Activated T-helper 2 cell treated with anti-CD3 and anti-CD28 coated beads, Interferon-gamma antibody, Interleukin-2, Interleukin-4, amounts not matched to agents 10 μg/mL and 5 μg/mL and 100 μg/mL, durations not matched to agents 14 hours and 24 hours and 36 hours (primary cell): ENCODE measurements around the gene ASB10. TPM values are rescaled to one million over a fixed set of nuclear protein-coding genes. Genes with fewer than 3 reads are reported as not detected.

Source experiments
- DNase-seq: peaks from one replicate; pipeline ENCODE4 v3.0.0; 2021; ENCODE audit warnings: low spot score
- H3K27ac Mint-ChIP-seq: one replicate; pipeline ENCODE4 v1.8.0; 2021; ENCODE audit warnings: mixed read lengths
- H3K27me3 Mint-ChIP-seq: one replicate; pipeline ENCODE4 v1.8.0; 2021; ENCODE audit warnings: low read depth, mixed read lengths
- H3K36me3 Mint-ChIP-seq: one replicate; pipeline ENCODE4 v1.8.0; 2021; ENCODE audit warnings: low read depth, mixed read lengths
- H3K4me1 Mint-ChIP-seq: one replicate; pipeline ENCODE4 v1.8.0; 2021; ENCODE audit warnings: low read depth, mixed read lengths
- H3K4me3 Mint-ChIP-seq: one replicate; pipeline ENCODE4 v1.8.0; 2021; ENCODE audit warnings: low read depth, mild to moderate bottlenecking, moderate library complexity, mixed read lengths
- H3K9me3 Mint-ChIP-seq: one replicate; pipeline ENCODE4 v1.8.0; 2021; ENCODE audit warnings: mixed read lengths
- intact Hi-C: fragments of 100-400 bp; cut with micrococcal nuclease; formaldehyde crosslinking; loops from one replicate; pipeline ENCODE4 v1.15.1; 2023
- total RNA-seq: library from RNA; stranded (reverse); gene quantifications from 2 replicates; pipeline ENCODE4 v1.2.3, GENCODE V29; 2022

Gene ASB10
- total RNA-seq, 1 donor from 2014 or later = not detected

- intact Hi-C loops = loop anchor here (5.0 kb wide), 1 partner anchor 81 kb away; the partner anchor contains the start of gene SMARCD3
- Mint-ChIP-seq H3K27ac (no peak overlapping the region), H3K36me3 (no peaks in the 10 kb centered on the region), H3K9me3 (no peaks in the 10 kb centered on the region), H3K27me3 (peaks cover 28% of the 10 kb centered on the region), H3K4me1 (peaks cover 5% of the 10 kb centered on the region), H3K4me3 (no peak overlapping the region)
- DNase-seq = no peak
These were observed 20.3 kb downstream of the ASB10 start for GRCh38 chr7:151166629-151167196.

DNA sequence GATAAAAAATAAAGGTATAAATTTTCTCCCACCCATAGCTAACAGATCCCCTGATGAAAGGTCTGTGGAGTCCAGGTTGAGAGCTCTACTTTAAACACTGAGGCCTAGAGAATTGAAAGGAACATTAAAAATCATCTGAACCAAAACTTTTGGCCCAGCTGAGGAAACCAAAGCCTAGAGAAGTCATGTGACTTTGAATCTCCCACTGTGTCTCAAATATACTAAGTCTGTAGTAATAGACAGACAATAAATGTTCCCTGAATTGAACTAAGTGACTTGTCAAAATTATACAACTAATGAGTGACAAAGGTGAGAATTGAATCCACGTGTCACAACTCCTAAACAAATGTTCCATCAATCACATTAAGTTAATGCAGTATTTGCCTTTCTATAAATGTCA, 25.3 kb downstream of the ASB10 start:
- no peak for DNase-seq
- H3K27ac Mint-ChIP-seq = no peak overlapping the region
- intact Hi-C loops = no loop called here
- H3K4me3 Mint-ChIP-seq = no peak overlapping the region
- H3K36me3 Mint-ChIP-seq = no peaks in the 10 kb centered on the region
- no peaks in the 10 kb centered on the region for H3K4me1 Mint-ChIP-seq
- no peaks in the 10 kb centered on the region for H3K9me3 Mint-ChIP-seq
- peaks cover 13% of the 10 kb centered on the region for H3K27me3 Mint-ChIP-seq

DNA sequence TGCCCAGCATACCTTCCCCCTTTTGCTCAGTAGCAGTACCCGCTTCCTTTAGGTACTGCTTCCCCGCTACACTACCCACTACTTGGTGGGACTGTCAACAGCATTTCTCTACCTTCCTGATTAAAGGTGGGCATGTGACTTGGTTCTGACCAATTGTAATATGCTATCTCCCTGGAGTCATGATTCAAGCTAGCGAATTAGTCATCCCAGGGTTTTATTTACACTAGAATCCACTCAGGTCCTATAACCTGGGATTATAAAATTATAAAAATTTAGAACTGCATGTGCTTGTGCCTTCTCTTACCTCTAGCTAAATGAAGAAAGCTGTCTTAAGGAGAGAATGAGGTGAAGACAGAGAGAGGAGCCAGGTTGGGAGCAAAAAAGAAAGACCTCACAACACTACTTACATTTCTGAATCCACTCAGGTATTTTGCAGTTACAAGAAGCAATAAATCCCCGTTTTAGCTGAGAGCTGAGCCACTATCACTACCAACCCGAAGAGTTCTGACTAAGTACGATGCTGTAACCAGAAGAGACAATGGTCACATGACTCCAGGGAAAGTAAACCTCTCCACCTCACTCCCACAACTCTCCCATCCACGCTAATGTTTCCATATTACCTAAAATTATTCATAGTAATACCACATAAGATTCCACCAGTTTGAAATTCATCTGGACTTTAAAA, 29.3 kb downstream of the ASB10 start:
- intact Hi-C loops = no loop called here
- Mint-ChIP-seq H3K27me3 (peaks cover 33% of the 10 kb centered on the region), H3K4me1 (no peaks in the 10 kb centered on the region), H3K9me3 (no peaks in the 10 kb centered on the region), H3K36me3 (no peaks in the 10 kb centered on the region), H3K4me3 (no peak overlapping the region), H3K27ac (no peak overlapping the region)
- DNase-seq = no peak

- no peaks in the 10 kb centered on the region for H3K9me3 Mint-ChIP-seq
- intact Hi-C loops = no loop called here
- no peak overlapping the region for H3K4me3 Mint-ChIP-seq
- H3K27ac Mint-ChIP-seq = no peak overlapping the region
- DNase-seq = no peak
- H3K4me1 Mint-ChIP-seq = no peaks in the 10 kb centered on the region
- H3K27me3 Mint-ChIP-seq = peaks cover 36% of the 10 kb centered on the region
- H3K36me3 Mint-ChIP-seq = no peaks in the 10 kb centered on the region
These were observed 34.2 kb downstream of the ASB10 start for GRCh38 chr7:151152643-151153513.

GRCh38 chr7:151150388-151150787, 36.7 kb downstream of the ASB10 start:
- Mint-ChIP-seq H3K27ac (no peak overlapping the region), H3K4me1 (no peaks in the 10 kb centered on the region), H3K9me3 (no peaks in the 10 kb centered on the region), H3K4me3 (no peak overlapping the region), H3K36me3 (no peaks in the 10 kb centered on the region), H3K27me3 (peaks cover 25% of the 10 kb centered on the region)
- no peak for DNase-seq
- intact Hi-C loops = no loop called here

- no peak for DNase-seq
- no peaks in the 10 kb centered on the region for H3K9me3 Mint-ChIP-seq
- no peak overlapping the region for H3K27ac Mint-ChIP-seq
- intact Hi-C loops = no loop called here
- H3K36me3 Mint-ChIP-seq = peaks cover 6% of the 10 kb centered on the region
- peaks cover 14% of the 10 kb centered on the region for H3K27me3 Mint-ChIP-seq
- no peak overlapping the region for H3K4me3 Mint-ChIP-seq
- H3K4me1 Mint-ChIP-seq = no peaks in the 10 kb centered on the region
These were observed 38.5 kb downstream of the ASB10 start for GRCh38 chr7:151148319-151149259.

GRCh38 chr7:151146761-151147160, 40.3 kb downstream of the ASB10 start:
- H3K4me1 Mint-ChIP-seq = no peaks in the 10 kb centered on the region
- H3K27me3 Mint-ChIP-seq = peaks cover 14% of the 10 kb centered on the region
- no peak for DNase-seq
- peaks cover 8% of the 10 kb centered on the region for H3K36me3 Mint-ChIP-seq
- no peak overlapping the region for H3K4me3 Mint-ChIP-seq
- no peaks in the 10 kb centered on the region for H3K9me3 Mint-ChIP-seq
- intact Hi-C loops = no loop called here
- no peak overlapping the region for H3K27ac Mint-ChIP-seq

- H3K27ac Mint-ChIP-seq = no peak overlapping the region
- no peak overlapping the region for H3K4me3 Mint-ChIP-seq
- H3K36me3 Mint-ChIP-seq = peaks cover 8% of the 10 kb centered on the region
- H3K4me1 Mint-ChIP-seq = no peaks in the 10 kb centered on the region
- DNase-seq = no peak
- H3K27me3 Mint-ChIP-seq = peaks cover 8% of the 10 kb centered on the region
- H3K9me3 Mint-ChIP-seq = no peaks in the 10 kb centered on the region
- intact Hi-C loops = no loop called here
These were observed 42.7 kb downstream of the ASB10 start for GRCh38 chr7:151144387-151144786.

DNA sequence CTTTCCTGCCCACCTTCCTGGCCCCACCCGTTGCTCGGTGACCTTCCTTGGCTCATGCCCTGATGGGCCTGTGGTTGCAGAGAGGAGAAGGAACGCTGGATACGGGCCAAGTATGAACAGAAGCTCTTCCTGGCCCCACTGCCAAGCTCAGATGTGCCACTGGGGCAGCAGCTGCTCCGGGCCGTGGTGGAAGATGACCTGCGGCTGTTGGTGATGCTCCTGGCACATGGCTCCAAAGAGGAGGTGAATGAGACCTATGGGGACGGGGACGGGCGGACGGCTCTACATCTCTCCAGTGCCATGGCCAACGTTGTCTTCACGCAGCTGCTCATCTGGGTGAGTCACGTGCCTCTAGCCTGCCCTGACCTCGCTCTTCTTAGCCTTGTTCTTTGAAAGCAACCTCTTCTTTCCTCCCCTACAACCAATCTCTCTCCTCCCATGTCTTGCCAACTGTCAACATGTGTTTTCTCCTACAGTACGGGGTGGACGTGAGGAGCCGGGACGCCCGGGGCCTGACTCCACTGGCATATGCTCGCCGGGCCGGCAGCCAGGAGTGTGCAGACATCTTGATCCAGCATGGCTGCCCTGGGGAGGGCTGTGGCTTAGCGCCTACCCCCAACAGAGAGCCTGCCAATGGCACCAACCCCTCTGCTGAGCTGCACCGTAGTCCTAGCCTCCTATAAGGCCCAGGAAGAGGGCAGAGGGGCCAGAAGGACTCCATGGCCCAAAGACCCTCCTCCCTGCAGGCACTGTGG, 43.6 kb downstream of the ASB10 start:
- Mint-ChIP-seq H3K36me3 (peaks cover 8% of the 10 kb centered on the region), H3K27ac (no peak overlapping the region), H3K9me3 (no peaks in the 10 kb centered on the region), H3K4me1 (no peaks in the 10 kb centered on the region), H3K27me3 (peaks cover 4% of the 10 kb centered on the region), H3K4me3 (no peak overlapping the region)
- intact Hi-C loops = no loop called here
- DNase-seq = no peak

GRCh38 chr7:151142686-151143040, 44.4 kb downstream of the ASB10 start:
- intact Hi-C loops = no loop called here
- DNase-seq = no peak

DNA sequence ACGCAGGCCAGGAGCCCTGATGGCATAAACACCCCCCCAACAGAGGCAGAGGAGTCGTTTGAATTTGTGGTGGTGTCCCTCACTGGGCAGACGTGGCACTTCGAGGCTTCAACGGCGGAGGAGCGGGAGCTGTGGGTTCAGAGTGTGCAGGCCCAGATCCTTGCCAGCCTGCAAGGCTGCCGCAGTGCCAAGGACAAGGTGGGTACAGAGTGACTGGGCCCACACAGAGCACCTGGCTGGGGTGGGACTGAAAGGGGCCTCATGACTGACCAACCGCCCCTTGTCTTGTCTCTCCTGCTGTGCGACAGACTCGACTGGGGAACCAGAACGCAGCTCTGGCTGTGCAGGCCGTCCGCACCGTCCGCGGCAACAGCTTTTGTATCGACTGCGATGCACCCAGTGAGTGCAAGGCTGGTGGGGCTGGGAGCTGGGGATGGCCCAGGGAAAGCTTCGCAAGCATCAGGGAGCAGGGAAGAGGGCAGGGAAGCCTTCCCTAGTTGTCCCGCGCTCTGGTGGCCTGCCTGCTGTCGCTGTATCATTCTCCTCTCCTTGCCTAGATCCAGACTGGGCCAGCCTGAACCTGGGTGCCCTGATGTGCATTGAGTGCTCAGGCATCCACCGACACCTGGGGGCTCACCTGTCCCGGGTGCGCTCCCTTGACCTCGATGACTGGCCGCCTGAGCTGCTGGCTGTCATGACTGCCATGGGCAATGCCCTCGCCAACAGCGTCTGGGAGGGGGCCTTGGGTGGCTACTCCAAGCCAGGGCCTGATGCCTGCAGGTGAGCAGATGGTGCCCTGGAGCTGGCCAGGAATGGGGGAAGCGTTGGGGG, 45.0 kb downstream of the ASB10 start:
- H3K27ac Mint-ChIP-seq = no peak overlapping the region
- DNase-seq = no peak
- H3K4me1 Mint-ChIP-seq = no peaks in the 10 kb centered on the region
- intact Hi-C loops = no loop called here
- no peaks in the 10 kb centered on the region for H3K27me3 Mint-ChIP-seq
- no peak overlapping the region for H3K4me3 Mint-ChIP-seq
- H3K36me3 Mint-ChIP-seq = peaks cover 8% of the 10 kb centered on the region
- H3K9me3 Mint-ChIP-seq = no peaks in the 10 kb centered on the region

More at GRCh38 chr7:151142686-151143040, 44.4 kb downstream of the ASB10 start:
- Mint-ChIP-seq H3K36me3 (peaks cover 8% of the 10 kb centered on the region), H3K27me3 (peaks cover 2% of the 10 kb centered on the region), H3K4me1 (no peaks in the 10 kb centered on the region), H3K27ac (no peak overlapping the region), H3K4me3 (no peak overlapping the region), H3K9me3 (no peaks in the 10 kb centered on the region)
